Liver (tissue), 9 donors: ENCODE results near the gene PLA2G6. TPM values are rescaled to one million over a fixed set of nuclear protein-coding genes. Genes with fewer than 3 reads are reported as not detected.

Source experiments
- DNase-seq: peaks from one replicate; pipeline ENCODE4 v3.0.0-alpha.2; 2017; ENCODE audit warnings: low spot score
- H3K27ac ChIP-seq, 2 donors: one replicate each; pipeline ENCODE4 v1.7.0; 2013; ENCODE audit warnings: inconsistent platforms in 2 of 2, low read length in 2 of 2, control low read depth in 1 of 2, low read depth in 1 of 2, mild to moderate bottlenecking in 1 of 2
- H3K27me3 ChIP-seq, 4 donors: one replicate each; pipeline versions ENCODE4 v1.6.1 to v1.7.0; 2013; ENCODE audit warnings: low read length in 3 of 4, inconsistent platforms in 1 of 4, mild to moderate bottlenecking in 1 of 4, moderate library complexity in 1 of 4; ENCODE audit not compliant: control insufficient read depth in 4 of 4, insufficient read depth in 4 of 4
- H3K36me3 ChIP-seq, 4 donors: one replicate each; pipeline versions ENCODE4 v1.6.1 to v1.7.0; 2013; ENCODE audit warnings: low read length in 3 of 4, mild to moderate bottlenecking in 3 of 4, low read depth in 1 of 4, moderate library complexity in 1 of 4; ENCODE audit not compliant: control insufficient read depth in 4 of 4, insufficient read depth in 3 of 4
- H3K4me1 ChIP-seq, 4 donors: one replicate each; pipeline versions ENCODE4 v1.6.1 to v1.7.0; 2013; ENCODE audit warnings: low read length in 3 of 4, mild to moderate bottlenecking in 3 of 4, moderate library complexity in 1 of 4; ENCODE audit not compliant: control insufficient read depth in 4 of 4, insufficient read depth in 4 of 4
- H3K4me3 ChIP-seq, 3 donors: one replicate each; pipeline versions ENCODE4 v1.6.1 to v1.7.0; 2013; ENCODE audit warnings: low read length in 3 of 3, control low read depth in 1 of 3, low read depth in 1 of 3, mild to moderate bottlenecking in 1 of 3
- H3K9ac ChIP-seq, 2 donors: one replicate each; pipeline ENCODE4 v1.7.0; 2013; ENCODE audit warnings: low read length in 2 of 2, mild to moderate bottlenecking in 2 of 2, moderate library complexity in 2 of 2, control low read depth in 1 of 2, low read depth in 1 of 2
- H3K9me3 ChIP-seq, 4 donors: one replicate each; pipeline versions ENCODE4 v1.6.1 to v1.7.0; 2013; ENCODE audit warnings: low read length in 3 of 4; ENCODE audit not compliant: control insufficient read depth in 4 of 4
- CTCF ChIP-seq: fragments of 150-350 bp; IDR thresholded peaks from 2 replicates; pipeline ENCODE4 v1.5.1; 2017; ENCODE audit warnings: improper control_type of control experiment, low read depth, low read length; ENCODE audit not compliant: missing input control
- EGR1 ChIP-seq, 2 donors: IDR thresholded peaks; 2 replicates each; pipeline ENCODE4 v1.6.1; 2016 to 2018; ENCODE audit warnings: antibody characterized with exemption in 2 of 2, low read depth in 2 of 2
- FOXA1 ChIP-seq: IDR thresholded peaks from 2 replicates; pipeline ENCODE4 v1.6.1; 2016; ENCODE audit warnings: antibody characterized with exemption
- FOXA2 ChIP-seq: IDR thresholded peaks from 2 replicates; pipeline ENCODE4 v1.6.1; 2016; ENCODE audit warnings: antibody characterized with exemption
- GABPA ChIP-seq, 2 donors: IDR thresholded peaks in 1 of 2; conservative IDR thresholded peaks in 1 of 2; 2 replicates each; pipeline ENCODE4 v1.6.1; 2016; ENCODE audit warnings: antibody characterized with exemption in 2 of 2, mild to moderate bottlenecking in 1 of 2, moderate library complexity in 1 of 2
- HNF4A ChIP-seq, 2 donors: conservative IDR thresholded peaks; 2 replicates each; pipeline ENCODE4 v1.6.1; 2016; ENCODE audit warnings: antibody characterized with exemption in 2 of 2, mild to moderate bottlenecking in 2 of 2
- JUND ChIP-seq, 2 donors: IDR thresholded peaks; 2 replicates each; pipeline ENCODE4 v1.6.1; 2016; ENCODE audit warnings: antibody characterized with exemption in 2 of 2
- MAX ChIP-seq: IDR thresholded peaks from 2 replicates; pipeline ENCODE4 v1.6.1; 2016; ENCODE audit warnings: antibody characterized with exemption
- NR2F2 ChIP-seq: IDR thresholded peaks from 2 replicates; pipeline ENCODE4 v1.6.1; 2016; ENCODE audit warnings: antibody characterized with exemption
- RAD21 ChIP-seq, 2 donors: IDR thresholded peaks; 2 replicates each; pipeline ENCODE4 v1.6.1; 2016; ENCODE audit warnings: antibody characterized with exemption in 2 of 2, mild to moderate bottlenecking in 2 of 2
- REST ChIP-seq: IDR thresholded peaks from 2 replicates; pipeline ENCODE4 v1.6.1; 2016; ENCODE audit warnings: antibody characterized with exemption, mild to moderate bottlenecking
- RXRA ChIP-seq, 2 donors: IDR thresholded peaks; 2 replicates each; pipeline ENCODE4 v1.6.1; 2017 to 2018; ENCODE audit warnings: antibody characterized with exemption in 2 of 2, mild to moderate bottlenecking in 1 of 2
- SP1 ChIP-seq: IDR thresholded peaks from 2 replicates; pipeline ENCODE4 v1.6.1; 2018; ENCODE audit warnings: antibody characterized with exemption, mild to moderate bottlenecking
- TAF1 ChIP-seq: conservative IDR thresholded peaks from 2 replicates; pipeline ENCODE4 v1.6.1; 2016; ENCODE audit warnings: antibody characterized with exemption, mild to moderate bottlenecking
- YY1 ChIP-seq: IDR thresholded peaks from 2 replicates; pipeline ENCODE4 v1.6.1; 2016; ENCODE audit warnings: antibody characterized with exemption, mild to moderate bottlenecking
- WGBS: extraction: QIAGEN DNeasy Blood & Tissue Kit; methylation state at CpG from one replicate; pipeline ENCODE4 v1.1.7; 2013; 5-methylcytosine and 5-hydroxymethylcytosine counted together
- polyA plus RNA-seq, 2 donors: library from polyadenylated mRNA; stranded (reverse) in 1 of 2; unstranded in 1 of 2; fragments of 200-250 nt in 1 of 2; fragments of >200 nt in 1 of 2; fragmentation: Nextera tagmentation in 1 of 2; extraction: Ambion mirVana in 1 of 2; gene quantifications; one replicate each; pipeline versions ENCODE4 v1.2.1 to v1.2.3, GENCODE V29; 2013 to 2015
- total RNA-seq, 2 donors: library from RNA; depleted of rRNA; stranded (reverse); fragments of >200 nt; gene quantifications; one replicate each; pipeline ENCODE4 v1.2.3, GENCODE V29; 2014
- donor health status: healthy.
- donor health status: healthy.
- donor health status: healthy.
- donor health status: healthy.
- donor health status: healthy.

The PLA2G6 gene
- total and polyA plus RNA-seq, 4 donors = 5.7 to 9.0 (median 7.2) TPM

GRCh38 chr22:38081636-38081940 lies 100.0 kb downstream of the PLA2G6 start:
- DNase-seq = no peak
- Histone ChIP-seq H3K27me3 (no peaks in the 10 kb centered on the region), H3K27ac (no peak overlapping the region), H3K9me3 (no peaks in the 10 kb centered on the region), H3K9ac (no peak overlapping the region), H3K4me1 (peaks cover 4 to 17% (median 14%) of the 10 kb centered on the region in 4 donors), H3K4me3 (peak overlapping the region in 1 of 3 donors; percentile 40), H3K36me3 (no peaks in the 10 kb centered on the region)
- 12% methylated on average over 17 of the region's 17 CpGs for WGBS
- TF ChIP-seq JUND (IDR thresholded peaks at IDR 0.05) = no peak
- TF ChIP-seq RAD21 (IDR thresholded peaks at IDR 0.05) = no peak
- no peak for TF ChIP-seq YY1
- TF ChIP-seq SP1 = no peak
- no peak for TF ChIP-seq HNF4A (conservative IDR thresholded peaks at IDR 0.05)

GRCh38 chr22:38080850-38081635 lies 100.6 kb downstream of the PLA2G6 start:
- no peaks in the 10 kb centered on the region for H3K9me3 ChIP-seq
- H3K9ac ChIP-seq = no peak overlapping the region
- TF ChIP-seq HNF4A (conservative IDR thresholded peaks at IDR 0.05) = no peak
- no peak for TF ChIP-seq TAF1
- no peak for TF ChIP-seq NR2F2
- no peak for TF ChIP-seq REST
- no peak for TF ChIP-seq JUND (IDR thresholded peaks at IDR 0.05)
- TF ChIP-seq CTCF = no peak
- TF ChIP-seq FOXA1 = no peak
- TF ChIP-seq EGR1 (IDR thresholded peaks at IDR 0.05; ENCODE audit: low read depth in 2 of 2) = no peak
- TF ChIP-seq RXRA (IDR thresholded peaks at IDR 0.05) = no peak
- no peak for TF ChIP-seq GABPA (IDR thresholded peaks at IDR 0.05 in 1 of 2, conservative IDR thresholded peaks at IDR 0.05 in 1 of 2)
- no peak for TF ChIP-seq SP1
- TF ChIP-seq MAX = no peak
- TF ChIP-seq FOXA2 = no peak
- peak overlapping the region in 1 of 3 donors; percentile 40 for H3K4me3 ChIP-seq
- no peak for DNase-seq
- no peaks in the 10 kb centered on the region for H3K27me3 ChIP-seq
- 9% methylated on average over 110 of the region's 110 CpGs for WGBS
- H3K4me1 ChIP-seq = peaks cover 4 to 17% (median 14%) of the 10 kb centered on the region in 4 donors
- H3K27ac ChIP-seq = no peak overlapping the region
- no peaks in the 10 kb centered on the region for H3K36me3 ChIP-seq
